NCI-H2227 treated with DMSO at 0.1 percent for 48 hours (cell line): ENCODE data around the gene CRTC3.
A peak's percentile ranks its signal among the peaks of the same experiment; 100 is the strongest.
"Not testable (repeated sequence)": the region's sequence is repeated elsewhere in the genome, so short reads cannot be mapped to it uniquely, and the experiment has no call there.

ENCODE experiments used
- DNase-seq: peaks from one replicate; lab custom pipeline; 2025; lab: John Stamatoyannopoulos, UW

Gene CRTC3

GRCh38 chr15:90650956-90651689, 121.4 kb downstream of the CRTC3 start:
- DNase-seq: no peak

DNA sequence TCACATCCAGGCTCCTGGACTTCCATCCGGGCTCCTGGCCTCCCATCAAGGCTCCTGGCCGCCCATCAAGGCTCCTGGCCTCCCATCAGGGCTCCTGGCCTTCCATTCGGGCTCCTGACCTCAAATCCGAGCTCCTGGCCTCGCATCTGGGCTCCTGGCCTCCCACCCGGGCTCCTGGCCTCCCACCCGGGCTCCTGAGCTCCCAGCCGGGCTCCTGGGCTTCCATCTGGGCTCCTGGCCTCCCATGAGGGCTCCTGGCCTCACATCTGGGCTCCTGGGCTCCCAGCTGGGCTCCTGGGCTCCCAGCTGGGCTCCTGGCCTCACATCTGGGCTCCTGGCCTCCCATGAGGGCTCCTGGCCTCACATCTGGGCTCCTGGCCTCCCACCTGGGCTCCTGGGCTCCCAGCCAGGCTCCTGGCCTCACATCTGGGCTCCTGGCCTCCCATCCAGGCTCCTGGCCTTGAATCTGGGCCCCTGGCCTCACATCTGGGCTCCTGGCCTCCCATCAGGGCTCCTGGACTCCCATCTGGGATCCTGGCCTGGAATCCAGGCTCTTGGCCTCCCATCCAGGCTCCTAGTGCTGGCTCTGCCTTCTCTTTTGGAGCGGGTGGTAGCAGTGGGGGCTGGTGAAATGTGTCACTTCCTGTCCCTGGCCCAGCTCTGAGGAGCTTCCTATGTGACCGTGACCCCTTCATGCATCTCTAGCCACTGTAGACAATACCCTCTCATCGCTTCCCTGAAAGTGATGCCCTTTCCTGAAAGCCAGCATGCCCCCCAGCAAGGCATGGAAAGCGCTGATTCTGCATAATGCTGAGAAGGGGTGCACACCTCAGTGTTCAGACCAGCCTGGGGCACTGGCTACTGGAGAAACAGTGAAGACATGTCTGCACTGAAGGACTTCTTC, 124.8 kb downstream of the CRTC3 start:
- no peak for DNase-seq

GRCh38 chr15:90657520-90658172, 127.9 kb downstream of the CRTC3 start:
- not testable (repeated sequence) for DNase-seq

GRCh38 chr15:90659481-90659880, 129.8 kb downstream of the CRTC3 start:
- DNase-seq: peak; percentile 29

- DNase-seq: no peak
Observed at GRCh38 chr15:90660195-90660998, 130.7 kb downstream of the CRTC3 start.

- DNase-seq: not testable (repeated sequence)
Observed at GRCh38 chr15:90660999-90661330, 131.2 kb downstream of the CRTC3 start.

DNA sequence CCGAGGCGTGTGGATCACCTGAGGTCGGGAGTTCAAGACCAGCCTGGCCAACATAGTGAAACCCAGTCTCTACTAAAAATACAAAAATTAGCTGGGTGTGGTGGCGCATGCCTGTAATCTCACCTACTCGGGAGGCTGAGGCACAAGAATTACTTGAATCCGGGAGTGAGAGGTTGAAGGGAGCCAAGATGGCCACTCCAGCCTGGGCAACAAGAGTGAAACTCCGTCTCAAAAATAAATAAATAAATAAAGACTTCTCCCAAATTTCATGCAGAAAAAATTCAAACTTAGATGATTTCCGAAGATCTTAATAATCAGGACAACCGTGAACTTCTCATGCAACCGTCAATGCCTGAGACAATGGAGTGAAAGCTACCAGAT, 134.3 kb downstream of the CRTC3 start:
- DNase-seq: not testable (repeated sequence)

DNA sequence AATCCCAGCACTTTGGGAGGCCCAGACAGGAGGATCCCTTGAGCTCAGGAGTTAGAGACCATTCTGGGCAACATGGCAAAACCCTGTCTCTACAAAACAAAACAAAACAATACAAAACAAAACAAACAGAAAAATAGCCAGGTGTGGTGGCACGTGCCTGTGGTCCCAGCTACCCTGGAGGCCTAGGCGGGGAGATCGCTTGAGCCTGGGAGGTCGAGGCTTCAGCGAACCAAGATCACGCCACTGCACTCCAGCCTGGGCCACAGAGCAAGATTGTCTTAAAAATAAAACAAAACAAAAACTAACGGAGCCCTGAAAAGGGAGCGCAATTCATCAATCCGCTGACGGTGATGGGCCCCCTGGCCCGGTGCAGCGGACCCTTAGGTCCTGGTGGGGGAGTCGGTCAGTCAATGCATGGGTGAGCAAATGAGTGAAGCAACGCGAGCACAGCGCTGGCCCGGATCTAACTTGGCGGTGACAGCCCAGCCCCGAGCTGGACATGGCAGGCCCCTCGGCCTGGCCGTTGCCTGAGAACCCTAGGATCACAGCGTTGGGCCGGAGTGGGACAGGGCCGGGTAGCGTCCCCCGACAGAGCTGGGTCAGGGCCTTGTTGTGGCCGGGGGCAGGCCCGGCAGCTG, 135.0 kb downstream of the CRTC3 start:
- no peak for DNase-seq

DNA sequence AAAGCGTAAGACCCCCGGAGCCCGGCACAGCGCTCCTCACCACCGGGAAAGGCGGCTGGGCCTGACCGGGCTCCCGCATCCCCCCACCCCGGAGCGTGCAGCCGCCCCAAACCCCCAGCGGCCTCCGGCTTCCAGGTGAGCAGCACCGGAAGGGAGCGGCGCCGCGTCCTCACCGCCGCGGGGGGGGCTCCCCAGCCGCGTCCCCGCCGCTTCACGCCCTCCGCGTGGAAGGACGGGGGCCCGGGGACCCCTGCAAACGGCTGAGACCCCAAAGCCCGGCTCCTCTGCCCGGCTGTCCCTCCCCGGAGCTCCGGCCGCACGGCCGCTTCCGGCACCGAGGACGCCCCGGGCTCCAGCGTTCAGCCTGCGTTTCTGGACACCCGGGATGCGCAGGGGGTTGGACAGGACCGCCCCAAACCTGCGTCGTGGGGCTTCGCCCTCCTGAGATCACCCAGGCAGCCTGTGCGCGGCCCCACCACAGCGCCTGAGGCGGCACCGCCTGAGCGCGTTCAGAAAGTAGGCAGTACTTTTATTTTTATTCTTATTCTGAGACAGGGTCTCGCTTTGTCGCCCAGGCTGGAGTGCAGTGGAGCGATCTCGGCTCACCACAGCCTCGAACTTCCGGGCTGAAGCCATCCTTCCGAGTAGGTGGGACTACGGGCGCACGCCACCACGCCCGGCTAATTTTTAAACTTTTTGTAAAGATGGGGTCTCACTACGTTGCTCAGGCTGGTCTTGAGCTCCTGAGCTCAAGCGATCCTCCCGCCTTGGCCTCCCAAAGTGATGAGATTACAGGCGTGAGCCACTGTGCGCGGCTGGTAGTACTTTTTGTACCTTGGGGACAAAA, 135.8 kb downstream of the CRTC3 start:
- peak; percentile 50 for DNase-seq

GRCh38 chr15:90666135-90666909, 136.6 kb downstream of the CRTC3 start:
- no peak for DNase-seq

DNA sequence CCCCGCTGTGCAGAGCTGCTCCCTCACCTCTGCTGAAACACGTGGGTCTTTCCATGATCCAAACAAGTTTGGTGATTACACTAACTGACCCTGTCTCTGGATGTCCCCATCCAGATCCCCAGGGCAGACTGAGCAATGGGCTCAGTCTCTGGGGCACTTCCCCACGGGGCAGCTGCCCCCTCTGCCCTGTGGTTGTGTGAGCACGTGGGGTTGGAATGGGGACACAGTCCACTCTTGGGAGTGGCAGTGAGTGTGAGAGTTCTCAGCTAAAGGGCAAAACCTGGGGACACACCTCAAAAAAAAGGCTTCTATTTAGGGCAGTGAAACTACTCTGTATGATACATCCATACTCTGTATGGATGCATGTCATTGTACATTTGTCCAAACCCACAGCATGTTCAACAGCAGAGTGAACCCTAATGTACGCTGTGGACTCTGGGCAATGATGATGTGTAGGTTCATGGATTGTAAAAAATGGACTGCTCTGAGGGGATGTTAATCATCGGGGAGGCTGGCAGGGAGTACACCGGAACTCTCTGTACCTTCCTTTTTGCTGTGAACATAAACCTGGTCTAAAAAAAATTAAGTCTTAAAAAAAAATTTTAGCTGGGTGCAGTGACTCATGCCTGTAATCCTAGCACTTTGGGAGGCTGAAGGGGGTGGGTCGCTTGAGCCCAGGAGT, 137.5 kb downstream of the CRTC3 start:
- DNase-seq: no peak

- DNase-seq: not testable (repeated sequence)
Observed at GRCh38 chr15:90667755-90668345, 138.1 kb downstream of the CRTC3 start.

GRCh38 chr15:90670631-90671030, 140.9 kb downstream of the CRTC3 start:
- DNase-seq: not testable (repeated sequence)

- no peak for DNase-seq
Observed at GRCh38 chr15:90671216-90671615, 141.5 kb downstream of the CRTC3 start.

GRCh38 chr15:90673357-90673756, 143.6 kb downstream of the CRTC3 start:
- not testable (repeated sequence) for DNase-seq

DNA sequence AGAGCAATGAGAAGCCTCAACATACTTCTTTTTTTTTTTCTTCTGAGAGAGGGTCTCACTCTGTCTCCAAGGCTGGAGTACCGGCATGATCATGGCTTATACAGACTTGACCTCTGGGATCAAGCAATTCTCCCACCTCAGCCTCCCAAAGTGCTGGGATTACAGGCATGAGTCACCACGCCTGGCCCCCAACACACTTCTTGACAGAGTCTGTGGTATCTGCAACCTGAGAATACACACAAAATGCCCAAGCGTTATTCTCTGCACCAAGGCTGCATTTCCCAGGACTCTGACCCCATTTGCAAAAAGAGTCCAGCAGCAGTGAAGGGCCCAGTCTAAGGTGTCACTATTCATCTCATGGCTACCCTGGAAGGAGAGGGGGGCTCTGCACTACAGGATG, 144.8 kb downstream of the CRTC3 start:
- no peak for DNase-seq

DNA sequence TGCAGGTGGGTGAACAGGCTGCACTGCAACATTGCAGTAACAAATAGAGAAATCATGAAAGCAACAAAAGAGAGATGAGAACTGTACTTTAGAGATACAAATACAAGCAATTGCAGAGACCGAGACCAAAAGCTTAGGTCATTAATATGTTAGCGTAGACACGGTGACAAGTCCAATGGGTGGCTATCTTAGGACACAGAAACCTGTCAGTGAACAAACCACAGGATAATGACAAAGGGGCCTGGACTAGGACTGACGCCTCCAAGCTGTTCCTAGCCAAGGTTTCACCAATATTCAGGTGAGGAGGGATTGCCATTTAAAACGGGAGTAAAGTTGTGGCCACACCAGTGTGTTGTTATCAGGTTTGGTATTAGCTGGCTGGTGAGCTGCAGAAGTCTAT, 145.7 kb downstream of the CRTC3 start:
- DNase-seq: no peak
